Right hindlimb (tissue), 1 donor: ENCODE measurements around the gene MPP3.

ENCODE experiments used
- DNase-seq: peaks from one replicate; pipeline ENCODE4 v3.0.0-alpha.2; 2018

The MPP3 gene

DNA sequence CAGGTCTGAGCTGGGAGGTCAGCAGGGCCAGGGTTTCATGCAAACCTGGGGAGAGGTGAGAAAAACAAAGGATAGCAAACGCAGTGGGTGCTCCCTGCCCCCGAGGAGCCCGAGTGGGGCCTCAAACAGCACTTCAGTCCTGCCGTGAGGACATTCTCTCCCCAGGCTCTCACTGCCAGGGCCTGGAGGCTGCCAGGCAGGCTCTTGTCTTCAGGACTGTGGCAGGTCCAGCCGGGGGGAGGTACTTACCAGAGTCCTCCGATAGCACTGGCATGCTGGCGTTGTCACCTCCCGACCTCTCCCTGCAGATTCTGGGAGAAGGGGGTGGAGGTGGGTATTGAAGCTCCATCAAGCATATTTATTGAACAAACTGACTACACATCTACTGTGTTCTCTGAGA lies 1.3 kb downstream of the MPP3 start:
- no peak for DNase-seq

DNA sequence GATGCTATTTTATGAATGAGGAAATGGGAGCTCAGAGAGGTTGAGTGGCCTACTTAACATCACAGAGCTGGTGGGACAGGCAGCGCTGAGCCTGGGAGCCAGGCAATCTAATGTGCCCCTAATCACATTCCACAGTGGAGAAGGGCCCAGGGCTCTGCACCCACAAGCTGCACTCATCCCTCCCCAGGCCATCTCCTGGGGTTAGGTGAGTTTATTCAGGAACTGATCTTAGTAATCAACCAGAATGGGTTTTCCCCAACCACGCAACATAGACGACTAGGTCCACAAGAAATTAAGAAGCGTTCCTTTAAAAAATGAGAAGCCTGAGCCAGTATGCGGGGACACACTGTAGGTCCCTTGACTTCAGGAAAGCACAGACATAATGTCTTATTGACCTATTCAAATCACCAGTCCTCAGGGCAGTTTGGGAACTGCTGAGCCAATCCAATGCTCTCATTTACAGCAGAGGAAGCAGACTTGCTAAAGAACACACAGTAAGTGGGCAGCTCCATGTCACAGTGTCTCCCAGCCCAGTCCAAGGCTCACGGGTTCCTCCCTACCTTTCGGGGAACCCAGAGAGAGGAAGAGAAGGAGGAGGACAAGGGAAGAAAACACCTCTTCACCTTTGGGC lies 2.3 kb downstream of the MPP3 start:
- no peak for DNase-seq

DNA sequence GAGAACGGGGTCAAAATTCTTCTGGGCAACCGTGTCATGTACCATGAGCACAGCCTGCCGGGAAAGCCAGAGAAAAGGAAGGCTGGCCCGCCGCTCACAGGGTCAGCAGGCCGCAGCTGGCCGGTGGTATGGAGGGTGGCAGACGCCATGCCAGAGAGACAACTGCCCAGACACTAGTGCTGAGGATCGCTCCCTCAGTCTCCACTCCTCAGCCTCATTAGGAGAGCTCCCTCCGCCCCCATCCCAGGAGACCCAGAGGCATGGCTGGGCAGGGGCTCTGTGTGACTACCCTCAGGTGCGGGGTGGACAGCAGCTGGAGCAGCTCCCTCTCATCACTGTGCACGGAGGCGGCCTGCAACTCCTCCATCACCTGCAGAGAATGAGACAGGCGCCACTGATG lies 3.2 kb downstream of the MPP3 start:
- no peak for DNase-seq

DNA sequence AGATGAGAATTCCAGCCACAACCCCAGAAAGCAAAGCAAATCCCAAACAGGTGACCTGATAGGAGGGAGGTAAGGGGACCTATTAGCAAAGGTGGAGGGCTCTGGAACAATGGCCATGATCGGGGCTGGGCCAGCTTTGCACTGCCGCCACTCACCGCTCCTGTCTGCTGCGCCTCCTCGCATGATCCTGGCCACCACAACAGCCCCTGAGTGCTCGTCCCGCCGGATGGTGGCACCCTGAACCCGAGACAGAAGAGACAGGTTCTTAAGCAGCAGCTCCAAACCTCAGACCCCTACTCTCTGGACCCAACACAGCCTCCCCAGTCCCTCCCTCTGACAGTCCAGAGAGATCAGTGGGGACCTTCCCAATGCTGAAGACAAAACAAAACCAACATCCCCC lies 5.3 kb downstream of the MPP3 start:
- DNase-seq, result no peak

GRCh38 chr17:43826206-43826605 lies 6.7 kb downstream of the MPP3 start:
- DNase-seq, result no peak

GRCh38 chr17:43825567-43825966 lies 7.4 kb downstream of the MPP3 start:
- no peak for DNase-seq

DNA sequence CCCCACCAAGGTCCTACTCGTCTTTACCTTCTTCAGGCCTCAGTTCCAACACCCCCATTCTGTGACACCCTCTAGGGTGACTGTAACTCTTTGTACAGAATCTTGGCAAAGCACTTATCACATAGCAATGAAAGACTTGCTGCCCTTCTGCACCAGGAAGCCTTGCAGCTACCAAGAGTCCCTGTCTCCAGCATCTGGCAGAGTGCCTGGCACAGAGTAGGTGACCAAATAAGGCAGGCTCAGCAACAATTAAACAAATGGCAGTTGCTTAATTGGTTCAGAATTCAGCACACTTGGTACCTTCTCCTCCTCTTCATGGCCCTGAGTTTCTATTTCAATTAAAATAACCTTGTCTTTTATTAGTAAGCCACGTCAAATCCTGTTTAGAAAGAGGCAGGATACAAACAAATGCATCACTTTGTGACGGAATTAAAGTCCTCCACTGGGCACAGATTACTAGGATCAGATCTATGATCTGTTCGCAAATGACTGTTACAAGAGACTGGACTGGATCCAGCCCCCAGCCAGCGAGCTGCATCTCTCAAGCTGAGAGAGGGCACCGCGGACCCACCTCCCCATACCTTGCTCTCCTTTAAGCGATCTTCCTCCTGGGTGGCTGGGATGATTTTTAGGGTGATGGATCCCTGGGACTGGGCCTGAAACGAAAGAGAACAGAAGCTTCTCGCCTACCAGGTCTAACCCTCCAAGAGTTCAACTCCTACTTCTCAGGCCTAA lies 9.4 kb downstream of the MPP3 start:
- DNase-seq, result no peak

GRCh38 chr17:43822570-43823190 lies 10.3 kb downstream of the MPP3 start:
- DNase-seq, result no peak

DNA sequence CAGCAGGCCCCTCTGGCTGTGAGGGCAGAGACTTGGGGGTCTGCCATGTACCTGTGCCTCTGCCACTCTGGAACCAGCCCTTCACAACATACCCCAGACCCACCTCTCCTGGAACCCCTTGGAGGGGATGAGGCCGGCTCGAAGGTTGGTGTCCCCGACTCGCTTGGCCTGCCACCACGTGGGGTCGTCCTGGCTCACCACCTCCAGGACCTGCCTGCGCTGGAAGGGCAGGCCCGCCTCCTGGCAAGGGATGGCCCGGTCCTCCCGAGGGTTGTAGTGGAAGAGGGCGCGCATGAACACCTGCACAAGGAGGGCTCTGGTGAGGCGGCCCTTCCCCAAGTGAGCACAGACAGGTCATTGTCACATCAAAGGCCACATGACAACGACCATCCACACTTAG lies 12.2 kb downstream of the MPP3 start:
- no peak for DNase-seq

GRCh38 chr17:43818966-43819365 lies 14.0 kb downstream of the MPP3 start:
- DNase-seq, result no peak

GRCh38 chr17:43817826-43818225 lies 15.1 kb downstream of the MPP3 start:
- no peak for DNase-seq

DNA sequence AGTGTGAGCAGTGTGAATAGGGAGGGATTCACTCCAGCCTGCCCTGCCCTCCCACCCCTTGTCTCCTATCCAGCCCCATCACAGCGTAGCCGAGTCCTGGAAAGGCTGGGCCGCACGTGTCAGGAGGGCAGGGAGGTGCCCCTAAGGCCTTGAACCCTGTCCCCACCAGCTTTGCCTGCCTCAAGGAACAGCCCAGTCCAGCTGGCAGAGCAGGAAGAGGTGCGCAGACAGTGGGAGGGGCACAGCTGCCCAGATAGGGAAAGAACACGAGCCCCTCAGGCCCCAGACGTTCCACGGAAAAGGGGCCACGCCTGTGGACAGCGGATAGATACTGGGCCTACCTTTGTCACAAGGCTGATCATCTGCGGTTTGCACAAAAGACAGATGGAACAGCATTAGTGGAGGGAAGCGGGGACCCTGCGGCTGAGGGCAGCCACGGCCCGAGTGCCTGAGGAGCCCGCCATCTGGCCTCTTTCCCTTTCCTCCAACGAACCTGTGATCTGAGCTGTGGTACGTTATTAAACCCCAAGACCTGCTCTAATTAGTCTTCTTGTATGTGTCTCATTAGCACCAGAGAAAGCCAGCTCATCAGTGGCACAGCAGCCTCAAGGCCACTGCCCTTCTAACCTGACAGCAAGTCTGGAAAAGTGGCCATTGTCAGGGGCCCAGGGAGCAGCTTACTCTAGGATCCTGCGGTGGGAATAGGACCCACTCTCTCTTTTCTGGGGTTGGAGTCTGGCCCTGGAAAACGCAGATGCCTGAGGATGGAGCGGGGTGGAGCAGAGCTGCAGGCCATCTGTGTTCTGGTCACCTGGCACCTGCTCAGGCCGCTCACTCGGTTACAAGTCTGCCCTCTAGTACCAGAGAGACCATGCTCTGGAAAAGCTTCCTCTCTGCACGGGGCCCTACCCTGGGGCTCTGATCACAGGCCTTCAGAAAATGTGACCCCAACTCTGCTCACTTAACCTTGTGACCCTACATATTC lies 16.3 kb downstream of the MPP3 start:
- DNase-seq, result no peak

DNA sequence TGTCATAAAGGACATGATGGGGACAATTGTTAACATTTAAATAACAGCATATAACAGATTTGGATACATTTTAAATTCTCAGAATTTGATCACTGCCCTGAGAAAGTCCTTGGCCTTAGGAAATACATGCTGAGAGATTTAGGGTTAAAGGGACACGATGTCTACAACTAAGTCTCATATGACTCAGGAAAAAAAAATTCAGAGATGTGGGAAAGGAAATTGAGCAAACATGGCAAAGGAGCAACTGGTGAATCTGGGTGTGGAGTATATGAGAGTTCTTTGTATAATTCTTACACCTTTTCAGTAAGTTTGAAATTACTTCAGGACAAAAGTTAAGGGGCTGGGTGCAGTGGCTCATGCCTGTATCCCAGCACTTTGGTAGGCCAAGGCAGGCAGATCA lies 18.2 kb downstream of the MPP3 start:
- DNase-seq, result no peak

DNA sequence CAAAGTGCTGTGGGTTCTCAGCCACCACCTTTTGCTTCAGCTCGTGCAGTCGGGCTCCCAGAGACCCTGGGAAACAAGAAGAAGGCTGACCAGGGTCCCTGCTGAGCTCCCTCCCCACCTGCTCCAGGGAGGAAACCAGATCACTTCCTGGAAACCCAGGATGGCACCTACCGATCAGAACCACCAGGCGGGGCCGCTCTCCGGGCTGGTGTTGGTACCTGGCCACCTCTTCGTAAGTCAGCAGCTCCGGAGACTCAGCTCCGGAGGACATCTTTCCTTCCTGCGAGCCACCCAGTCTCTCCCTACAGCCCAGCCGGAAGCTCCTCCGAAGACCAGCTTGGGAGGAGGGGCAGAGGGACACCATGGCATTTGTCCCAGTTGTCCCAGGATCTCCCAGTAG lies 18.9 kb downstream of the MPP3 start:
- DNase-seq, result no peak

- no peak for DNase-seq
Observed at GRCh38 chr17:43813386-43813785, 19.6 kb downstream of the MPP3 start.

GRCh38 chr17:43812396-43813265 lies 20.3 kb downstream of the MPP3 start:
- DNase-seq, result no peak

GRCh38 chr17:43810823-43811222 lies 22.1 kb downstream of the MPP3 start:
- no peak for DNase-seq

GRCh38 chr17:43810226-43810715 lies 22.7 kb downstream of the MPP3 start:
- DNase-seq, result no peak

DNA sequence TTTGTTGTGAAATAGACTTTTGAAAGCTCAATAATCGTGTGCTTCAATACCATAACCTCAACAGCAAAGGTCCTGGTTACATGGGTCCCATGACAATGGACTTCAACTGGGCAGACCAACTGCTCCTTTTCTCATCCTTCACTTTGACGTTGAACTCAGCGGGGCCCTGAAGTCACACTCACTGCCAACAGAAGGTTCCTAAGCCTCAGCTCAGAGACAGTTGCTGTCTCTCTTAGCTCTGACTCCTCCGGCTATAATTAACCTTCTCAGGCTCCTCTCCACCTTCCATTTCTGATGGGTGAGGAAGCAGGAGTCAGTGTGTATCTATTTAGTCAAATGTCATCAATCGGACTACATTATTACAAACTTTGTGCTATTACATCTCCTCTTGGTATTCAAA lies 23.8 kb downstream of the MPP3 start:
- no peak for DNase-seq

DNA sequence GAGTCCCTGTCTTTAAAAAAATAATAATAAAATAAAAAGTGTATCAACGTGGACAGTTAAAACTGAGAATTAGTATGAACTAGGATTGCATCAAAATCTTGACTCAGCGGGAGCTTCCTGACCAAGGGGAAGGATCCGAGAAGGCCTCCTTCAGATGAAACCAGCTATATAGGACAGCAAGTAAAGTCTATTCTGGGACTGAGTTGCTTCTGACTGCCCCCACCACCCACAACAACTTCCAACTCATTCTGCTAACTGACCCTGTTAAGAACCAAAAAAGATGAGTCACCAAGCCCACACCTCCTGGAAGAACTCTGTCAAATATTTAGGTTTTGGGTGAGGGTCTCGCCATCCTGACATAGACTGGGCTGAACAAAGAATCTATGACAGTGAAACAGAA lies 24.9 kb downstream of the MPP3 start:
- no peak for DNase-seq

- no peak for DNase-seq
Observed at GRCh38 chr17:43805117-43805516, 27.8 kb downstream of the MPP3 start.

DNA sequence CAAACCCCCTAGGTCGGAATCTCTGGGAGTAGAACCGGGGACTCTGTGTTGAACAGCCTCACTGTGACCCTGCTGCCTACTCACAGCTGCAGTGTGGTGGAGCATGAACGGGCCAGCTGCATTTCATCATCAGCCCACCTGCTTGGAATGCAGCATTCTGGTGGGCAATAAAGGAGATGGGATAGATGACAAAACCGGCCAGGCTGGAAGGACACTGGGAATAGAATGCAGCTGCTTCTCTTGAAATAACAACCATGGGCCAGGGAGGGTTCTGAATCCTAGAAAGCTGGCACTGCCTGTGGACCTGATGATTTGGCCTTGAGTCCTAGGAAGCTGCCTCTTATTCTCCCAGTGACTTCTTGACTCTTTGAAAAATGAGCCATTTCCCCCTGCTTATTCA lies 29.2 kb downstream of the MPP3 start:
- no peak for DNase-seq
